T-helper 2 cell treated with Interferon-gamma antibody and Interleukin-4, amounts not matched to agents 100 ng/mL and 5 ng/mL, for 36 hours (primary cell): ENCODE measurements around the gene CCSER1. TPM values are rescaled to one million over a fixed set of nuclear protein-coding genes. Genes with fewer than 3 reads are reported as not detected.
"Not testable (repeated sequence)": the region's sequence is repeated elsewhere in the genome, so short reads cannot be mapped to it uniquely, and the experiment has no call there.

ENCODE experiments used
- intact Hi-C: fragments of 100-400 bp; cut with micrococcal nuclease; formaldehyde crosslinking; loops from one replicate; pipeline ENCODE4 v1.15.1; 2023
- total RNA-seq: library from RNA; stranded (reverse); gene quantifications from 2 replicates; pipeline ENCODE4 v1.2.3, GENCODE V29; 2022

CCSER1 gene
- total RNA-seq, 1 donor from 2014 or later, result not detected

- intact Hi-C loops, result no loop called here
Observed at GRCh38 chr4:91025241-91026148, 898.3 kb downstream of the CCSER1 start.

GRCh38 chr4:91028228-91028627 is 901.0 kb downstream of the CCSER1 start:
- intact Hi-C loops, result no loop called here

- intact Hi-C loops, result no loop called here
Observed at GRCh38 chr4:91031761-91032160, 904.6 kb downstream of the CCSER1 start.

GRCh38 chr4:91032725-91033445 is 905.7 kb downstream of the CCSER1 start:
- intact Hi-C loops, result no loop called here

- intact Hi-C loops, result no loop called here
Observed at GRCh38 chr4:91035276-91035675, 908.1 kb downstream of the CCSER1 start.

- intact Hi-C loops, result no loop called here
Observed at GRCh38 chr4:91037951-91038350, 910.8 kb downstream of the CCSER1 start.

GRCh38 chr4:91057871-91058270 is 930.7 kb downstream of the CCSER1 start:
- intact Hi-C loops, result no loop called here

- intact Hi-C loops, result no loop called here
Observed at GRCh38 chr4:91058345-91058744, 931.2 kb downstream of the CCSER1 start.

- intact Hi-C loops, result no loop called here
Observed at GRCh38 chr4:91064157-91064853, 937.1 kb downstream of the CCSER1 start.

- intact Hi-C loops, result no loop called here
Observed at GRCh38 chr4:91065117-91065516, 937.9 kb downstream of the CCSER1 start.

GRCh38 chr4:91070736-91071135 is 943.5 kb downstream of the CCSER1 start:
- intact Hi-C loops, result no loop called here

GRCh38 chr4:91076147-91076546 is 949.0 kb downstream of the CCSER1 start:
- intact Hi-C loops, result no loop called here

GRCh38 chr4:91085961-91086360 is 958.8 kb downstream of the CCSER1 start:
- intact Hi-C loops, result no loop called here

- intact Hi-C loops, result no loop called here
Observed at GRCh38 chr4:91087743-91088142, 960.5 kb downstream of the CCSER1 start.

GRCh38 chr4:91089178-91089577 is 962.0 kb downstream of the CCSER1 start:
- intact Hi-C loops, result no loop called here

- intact Hi-C loops, result no loop called here
Observed at GRCh38 chr4:91092398-91092980, 965.3 kb downstream of the CCSER1 start.

GRCh38 chr4:91094220-91094619 is 967.0 kb downstream of the CCSER1 start:
- intact Hi-C loops, result not testable (repeated sequence)

- intact Hi-C loops, result no loop called here
Observed at GRCh38 chr4:91099666-91100065, 972.5 kb downstream of the CCSER1 start.

- intact Hi-C loops, result no loop called here
Observed at GRCh38 chr4:91108751-91109150, 981.6 kb downstream of the CCSER1 start.

GRCh38 chr4:91111556-91111955 is 984.4 kb downstream of the CCSER1 start:
- intact Hi-C loops, result no loop called here

- intact Hi-C loops, result no loop called here
Observed at GRCh38 chr4:91113130-91113706, 986.0 kb downstream of the CCSER1 start.
